SK-N-SH treated with all-trans-retinoic acid at 6 μM for 48 hours (cell line): Measurements from ENCODE around the gene LARGE1.

ENCODE experiments used
- ATAC-seq: fragments of 200-7000 bp; cut with Tn5 transposase; 3 replicates; pipeline ENCODE4 v1.9.1; 2020; ENCODE audit warnings: mild to moderate bottlenecking, moderate library complexity
- ARNTL ChIP-seq: fragments of 450-650 bp; formaldehyde crosslinking; IDR thresholded peaks from 2 replicates; pipeline ENCODE4 v1.5.0; 2020; ENCODE audit warnings: low read depth, mild to moderate bottlenecking, moderate library complexity, borderline replicate concordance
- BACH2 ChIP-seq: fragments of 250-450 bp; sonication (Bioruptor Pico); IDR thresholded peaks from 2 replicates; pipeline ENCODE4 v1.9.0; 2021; ENCODE audit warnings: mild to moderate bottlenecking, borderline replicate concordance
- CSDC2 ChIP-seq: fragments of 250-450 bp; sonication (Bioruptor Pico); IDR thresholded peaks from 2 replicates; pipeline ENCODE4 v1.5.0; 2020; ENCODE audit warnings: mild to moderate bottlenecking, moderate library complexity
- ESRRG ChIP-seq: fragments of 250-450 bp; sonication (Bioruptor Pico); IDR thresholded peaks from 2 replicates; pipeline ENCODE4 v1.6.1; 2021; ENCODE audit warnings: mild to moderate bottlenecking
- GLIS3 ChIP-seq: fragments of 250-450 bp; sonication (Bioruptor Pico); IDR thresholded peaks from 2 replicates; pipeline ENCODE4 v1.5.0; 2020; ENCODE audit warnings: mild to moderate bottlenecking, moderate library complexity
- ISL1 ChIP-seq: fragments of 250-450 bp; sonication (Bioruptor Pico); IDR thresholded peaks from 2 replicates; pipeline ENCODE4 v2.1.2; 2022; ENCODE audit warnings: mild to moderate bottlenecking, moderate library complexity
- OSR1 ChIP-seq: fragments of 250-450 bp; sonication (Bioruptor Pico); IDR thresholded peaks from 2 replicates; pipeline ENCODE4 v1.8.0; 2022; ENCODE audit warnings: moderate library complexity, mild to moderate bottlenecking, inconsistent platforms
- PATZ1 ChIP-seq: fragments of 250-450 bp; sonication (Bioruptor Pico); IDR thresholded peaks from 2 replicates; pipeline ENCODE4 v1.8.0; 2020; ENCODE audit warnings: mild to moderate bottlenecking, moderate library complexity, borderline replicate concordance
- PPARA ChIP-seq: fragments of 250-450 bp; sonication (Bioruptor Pico); IDR thresholded peaks from 2 replicates; pipeline ENCODE4 v1.5.0; 2020; ENCODE audit warnings: mild to moderate bottlenecking, borderline replicate concordance
- RARB ChIP-seq: fragments of 250-450 bp; sonication (Bioruptor Pico); IDR thresholded peaks from 2 replicates; pipeline ENCODE4 v1.8.0; 2021; ENCODE audit warnings: mild to moderate bottlenecking, moderate library complexity
- SNAI2 ChIP-seq: fragments of 250-450 bp; sonication (Bioruptor Pico); IDR thresholded peaks from 2 replicates; pipeline ENCODE4 v1.5.0; 2020; ENCODE audit warnings: mild to moderate bottlenecking, moderate library complexity
- TOX ChIP-seq: fragments of 250-450 bp; sonication (Bioruptor Pico); IDR thresholded peaks from 2 replicates; pipeline ENCODE4 v1.8.0; 2021; ENCODE audit warnings: mild to moderate bottlenecking, moderate library complexity, borderline replicate concordance
- TSHZ2 ChIP-seq: fragments of 250-450 bp; sonication (Bioruptor Pico); IDR thresholded peaks from 2 replicates; pipeline ENCODE4 v1.5.0; 2020; ENCODE audit warnings: mild to moderate bottlenecking, moderate library complexity
- ZC3H10 ChIP-seq: fragments of 250-450 bp; sonication (Bioruptor Pico); IDR thresholded peaks from 2 replicates; pipeline ENCODE4 v1.5.1; 2021; ENCODE audit warnings: mild to moderate bottlenecking, moderate library complexity
- ZFP3 ChIP-seq: fragments of 250-450 bp; sonication (Bioruptor Pico); IDR thresholded peaks from 2 replicates; pipeline ENCODE4 v1.5.0; 2020; ENCODE audit warnings: mild to moderate bottlenecking, moderate library complexity
- ZNF565 ChIP-seq: fragments of 450-650 bp; formaldehyde crosslinking; conservative IDR thresholded peaks from 2 replicates; pipeline ENCODE4 v1.5.0; 2020; ENCODE audit warnings: low read depth, mild to moderate bottlenecking, moderate library complexity
- ZNF70 ChIP-seq: fragments of 450-650 bp; formaldehyde crosslinking; IDR thresholded peaks from 2 replicates; pipeline ENCODE4 v1.5.0; 2020; ENCODE audit warnings: mild to moderate bottlenecking, moderate library complexity
- ZNF8 ChIP-seq: fragments of 450-650 bp; formaldehyde crosslinking; IDR thresholded peaks from 2 replicates; pipeline ENCODE4 v1.5.0; 2020; ENCODE audit warnings: mild to moderate bottlenecking, moderate library complexity
- TF ChIP-seq, protein P1 (sequence below): fragments of 250-450 bp; sonication (Bioruptor Pico); IDR thresholded peaks from 2 replicates; pipeline ENCODE4 v1.8.0; 2021; ENCODE audit warnings: low read depth, mild to moderate bottlenecking, moderate library complexity, borderline replicate concordance
- TF ChIP-seq, protein P2 (sequence below): fragments of 250-450 bp; sonication (Bioruptor Pico); IDR thresholded peaks from 2 replicates; pipeline ENCODE4 v1.5.1; 2021; ENCODE audit warnings: mild to moderate bottlenecking, moderate library complexity
- TF ChIP-seq, protein P3 (sequence below): fragments of 250-450 bp; sonication (Bioruptor Pico); IDR thresholded peaks from 2 replicates; pipeline ENCODE4 v1.5.1; 2020; ENCODE audit warnings: low read depth, mild to moderate bottlenecking, moderate library complexity

Gene LARGE1

GRCh38 chr22:33657670-33658069 lies 262.6 kb downstream of the LARGE1 start:
- no peak for ATAC-seq
- TF ChIP-seq CSDC2 (CRISPR knock-in tag) = no peak
- no peak for TF ChIP-seq ZFP3
- no peak for TF ChIP-seq PPARA
- no peak for TF ChIP-seq TSHZ2
- no peak for TF ChIP-seq SNAI2 (CRISPR knock-in tag)
- TF ChIP-seq ARNTL (CRISPR knock-in tag) = no peak
- TF ChIP-seq GLIS3 (CRISPR knock-in tag) = no peak
- no peak for TF ChIP-seq BACH2 (CRISPR knock-in tag)
- no peak for TF ChIP-seq OSR1
- TF ChIP-seq RARB (CRISPR knock-in tag) = no peak
- TF ChIP-seq, protein P1, sequence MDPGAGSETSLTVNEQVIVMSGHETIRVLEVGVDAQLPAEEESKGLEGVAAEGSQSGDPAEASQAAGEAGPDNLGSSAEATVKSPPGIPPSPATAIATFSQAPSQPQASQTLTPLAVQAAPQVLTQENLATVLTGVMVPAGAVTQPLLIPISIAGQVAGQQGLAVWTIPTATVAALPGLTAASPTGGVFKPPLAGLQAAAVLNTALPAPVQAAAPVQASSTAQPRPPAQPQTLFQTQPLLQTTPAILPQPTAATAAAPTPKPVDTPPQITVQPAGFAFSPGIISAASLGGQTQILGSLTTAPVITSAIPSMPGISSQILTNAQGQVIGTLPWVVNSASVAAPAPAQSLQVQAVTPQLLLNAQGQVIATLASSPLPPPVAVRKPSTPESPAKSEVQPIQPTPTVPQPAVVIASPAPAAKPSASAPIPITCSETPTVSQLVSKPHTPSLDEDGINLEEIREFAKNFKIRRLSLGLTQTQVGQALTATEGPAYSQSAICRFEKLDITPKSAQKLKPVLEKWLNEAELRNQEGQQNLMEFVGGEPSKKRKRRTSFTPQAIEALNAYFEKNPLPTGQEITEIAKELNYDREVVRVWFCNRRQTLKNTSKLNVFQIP (CRISPR knock-in tag) = no peak
- TF ChIP-seq ZC3H10 (CRISPR knock-in tag) = no peak
- no peak for TF ChIP-seq ZNF70 (CRISPR knock-in tag)
- TF ChIP-seq ZNF565 = no peak
- TF ChIP-seq, all 23 proteins: peak for 0

DNA sequence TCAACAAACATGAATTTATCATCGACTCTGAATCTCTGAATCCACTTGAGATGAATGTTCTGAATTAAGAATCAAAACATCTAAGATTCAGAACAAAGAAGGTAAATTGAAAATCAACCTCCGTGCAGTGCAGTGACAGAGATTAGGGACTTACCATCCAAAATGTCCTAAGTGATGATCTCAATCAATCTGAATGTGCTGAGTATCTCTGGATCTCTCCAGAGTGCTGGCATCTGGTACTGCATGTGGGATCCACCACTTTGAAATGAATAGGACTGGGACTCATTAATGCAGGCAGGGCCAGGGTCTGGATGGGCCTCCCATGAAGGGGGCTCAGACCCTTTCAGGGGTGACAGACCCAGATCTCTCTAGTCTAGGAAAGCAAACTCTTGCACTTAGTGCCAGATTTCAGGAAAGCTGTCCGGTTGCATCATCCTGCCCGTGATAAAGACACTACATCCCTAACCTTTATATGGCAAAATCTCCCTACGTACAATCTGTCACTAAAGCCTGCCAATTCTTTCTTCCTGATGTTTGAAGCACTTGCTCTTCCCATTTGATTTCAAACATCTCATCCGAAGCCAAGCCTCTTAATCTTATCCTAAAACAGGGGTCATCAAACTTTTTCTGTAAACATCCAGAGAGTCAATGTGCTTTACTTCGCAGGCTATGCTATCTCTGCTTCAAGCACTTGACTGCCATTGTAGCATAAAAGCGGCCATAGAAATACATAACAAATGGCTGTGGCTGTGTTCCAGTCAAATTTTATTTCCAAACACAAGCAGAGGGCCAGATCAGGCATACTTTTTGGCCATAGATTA lies 263.3 kb downstream of the LARGE1 start:
- no peak for ATAC-seq
- TF ChIP-seq ARNTL (CRISPR knock-in tag) = no peak
- TF ChIP-seq ZNF70 (CRISPR knock-in tag) = no peak
- no peak for TF ChIP-seq ZNF565
- TF ChIP-seq BACH2 (CRISPR knock-in tag) = no peak
- no peak for TF ChIP-seq GLIS3 (CRISPR knock-in tag)
- no peak for TF ChIP-seq SNAI2 (CRISPR knock-in tag)
- no peak for TF ChIP-seq RARB (CRISPR knock-in tag)
- TF ChIP-seq, protein P2, sequence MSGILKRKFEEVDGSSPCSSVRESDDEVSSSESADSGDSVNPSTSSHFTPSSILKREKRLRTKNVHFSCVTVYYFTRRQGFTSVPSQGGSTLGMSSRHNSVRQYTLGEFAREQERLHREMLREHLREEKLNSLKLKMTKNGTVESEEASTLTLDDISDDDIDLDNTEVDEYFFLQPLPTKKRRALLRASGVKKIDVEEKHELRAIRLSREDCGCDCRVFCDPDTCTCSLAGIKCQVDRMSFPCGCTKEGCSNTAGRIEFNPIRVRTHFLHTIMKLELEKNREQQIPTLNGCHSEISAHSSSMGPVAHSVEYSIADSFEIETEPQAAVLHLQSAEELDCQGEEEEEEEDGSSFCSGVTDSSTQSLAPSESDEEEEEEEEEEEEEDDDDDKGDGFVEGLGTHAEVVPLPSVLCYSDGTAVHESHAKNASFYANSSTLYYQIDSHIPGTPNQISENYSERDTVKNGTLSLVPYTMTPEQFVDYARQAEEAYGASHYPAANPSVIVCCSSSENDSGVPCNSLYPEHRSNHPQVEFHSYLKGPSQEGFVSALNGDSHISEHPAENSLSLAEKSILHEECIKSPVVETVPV = no peak
- no peak for TF ChIP-seq PATZ1 (CRISPR knock-in tag)
- TF ChIP-seq ZNF8 (CRISPR knock-in tag) = no peak
- no peak for TF ChIP-seq TOX
- TF ChIP-seq, protein P3, sequence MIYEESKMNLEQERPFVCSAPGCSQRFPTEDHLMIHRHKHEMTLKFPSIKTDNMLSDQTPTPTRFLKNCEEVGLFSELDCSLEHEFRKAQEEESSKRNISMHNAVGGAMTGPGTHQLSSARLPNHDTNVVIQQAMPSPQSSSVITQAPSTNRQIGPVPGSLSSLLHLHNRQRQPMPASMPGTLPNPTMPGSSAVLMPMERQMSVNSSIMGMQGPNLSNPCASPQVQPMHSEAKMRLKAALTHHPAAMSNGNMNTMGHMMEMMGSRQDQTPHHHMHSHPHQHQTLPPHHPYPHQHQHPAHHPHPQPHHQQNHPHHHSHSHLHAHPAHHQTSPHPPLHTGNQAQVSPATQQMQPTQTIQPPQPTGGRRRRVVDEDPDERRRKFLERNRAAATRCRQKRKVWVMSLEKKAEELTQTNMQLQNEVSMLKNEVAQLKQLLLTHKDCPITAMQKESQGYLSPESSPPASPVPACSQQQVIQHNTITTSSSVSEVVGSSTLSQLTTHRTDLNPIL (CRISPR knock-in tag) = no peak
- no peak for TF ChIP-seq ZFP3
- TF ChIP-seq OSR1 = no peak
- no peak for TF ChIP-seq ESRRG

DNA sequence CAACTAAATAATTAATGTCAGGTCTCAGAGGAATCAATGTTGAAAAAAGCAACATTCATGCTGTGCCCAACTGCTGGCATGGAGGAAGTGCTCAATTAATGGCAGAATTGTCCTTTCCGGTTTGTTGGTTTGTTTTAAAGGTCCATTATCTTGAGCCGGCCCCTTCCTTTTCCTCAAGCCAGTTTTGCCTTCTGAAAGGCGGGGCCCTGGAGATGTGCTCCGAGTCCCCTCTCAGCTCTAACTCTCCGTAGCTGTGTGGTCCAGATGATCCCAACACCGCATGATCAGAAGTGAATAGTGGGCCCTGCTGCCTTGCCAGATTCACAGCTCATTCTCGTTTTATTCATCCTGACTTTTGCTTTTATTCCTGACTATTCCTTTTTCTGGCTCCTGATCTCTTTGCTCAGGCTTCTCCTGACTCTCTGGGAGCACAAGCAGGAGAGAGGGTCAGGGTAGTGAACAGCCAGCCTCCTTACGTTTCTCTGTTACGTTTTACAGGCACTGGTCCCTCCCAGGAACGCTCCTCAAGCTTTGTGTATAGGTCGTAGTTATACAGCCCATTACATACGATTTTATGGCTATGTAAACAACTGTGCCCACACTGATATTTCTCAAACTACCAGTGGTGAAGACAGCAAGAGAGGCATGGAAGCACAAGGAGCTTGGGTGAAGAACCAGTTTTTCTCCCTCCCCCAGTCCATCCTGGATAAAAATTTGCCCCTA lies 265.9 kb downstream of the LARGE1 start:
- TF ChIP-seq, protein P2 = no peak
- TF ChIP-seq BACH2 (CRISPR knock-in tag) (no peak), ZNF565 (no peak), ESRRG (no peak), ISL1 (CRISPR knock-in tag) (no peak), ZNF70 (CRISPR knock-in tag) (no peak), RARB (CRISPR knock-in tag) (no peak), CSDC2 (CRISPR knock-in tag) (no peak), TOX (no peak)
- TF ChIP-seq, all 23 proteins: peak for 0
- ATAC-seq = no peak
